Spleen (tissue), 11 donors: ENCODE results near the gene EFCC1. TPM values are rescaled to one million over a fixed set of nuclear protein-coding genes. Genes with fewer than 3 reads are reported as not detected.
"Not testable (repeated sequence)": the region's sequence is repeated elsewhere in the genome, so short reads cannot be mapped to it uniquely, and the experiment has no call there.

Source experiments
- DNase-seq: peaks from one replicate; pipeline ENCODE4 v3.0.0-alpha.2; 2020
- H3K27ac ChIP-seq, 8 donors: fragments of 200-600 bp; sonication (generic) in 7 of 8; 1 replicate in 4 of 8; 2 replicates in 4 of 8; pipeline versions ENCODE4 v1.5.0 to v1.8.0; 2016 to 2021; ENCODE audit warnings: inconsistent platforms in 4 of 8, mild to moderate bottlenecking in 4 of 8, moderate library complexity in 1 of 8
- H3K27me3 ChIP-seq, 7 donors: fragments of 200-600 bp; sonication (generic) in 6 of 7; replicated peaks in 1 of 7; 1 replicate in 4 of 7; 2 replicates in 3 of 7; pipeline versions ENCODE4 v1.5.0 to v1.8.0; 2016 to 2021; ENCODE audit warnings: inconsistent platforms in 3 of 7, mild to moderate bottlenecking in 1 of 7
- H3K36me3 ChIP-seq, 6 donors: fragments of 200-600 bp; sonication (generic) in 5 of 6; 1 replicate in 4 of 6; 2 replicates in 2 of 6; pipeline versions ENCODE4 v1.5.0 to v1.8.0; 2016 to 2021; ENCODE audit warnings: inconsistent platforms in 2 of 6
- H3K4me1 ChIP-seq, 6 donors: fragments of 200-600 bp; sonication (generic) in 5 of 6; 1 replicate in 3 of 6; 2 replicates in 3 of 6; pipeline versions ENCODE4 v1.5.0 to v1.8.0; 2016 to 2021; ENCODE audit warnings: inconsistent platforms in 3 of 6
- H3K4me3 ChIP-seq, 8 donors: fragments of 200-600 bp; sonication (generic) in 7 of 8; 1 replicate in 4 of 8; 2 replicates in 4 of 8; pipeline versions ENCODE4 v1.5.0 to v1.8.0; 2016 to 2021; ENCODE audit warnings: inconsistent platforms in 4 of 8, mild to moderate bottlenecking in 4 of 8, moderate library complexity in 2 of 8
- H3K9me3 ChIP-seq, 8 donors: fragments of 200-600 bp; sonication (generic) in 7 of 8; 1 replicate in 4 of 8; 2 replicates in 4 of 8; pipeline versions ENCODE4 v1.5.0 to v1.8.0; 2016 to 2021; ENCODE audit warnings: inconsistent platforms in 4 of 8
- POLR2A ChIP-seq, 3 donors: fragments of 450-650 bp; IDR thresholded peaks; one replicate each; pipeline ENCODE4 v1.5.1; 2017; ENCODE audit warnings: antibody characterized with exemption in 3 of 3, mild to moderate bottlenecking in 1 of 3
- POLR2AphosphoS5 ChIP-seq, 3 donors: sonication (generic); formaldehyde crosslinking; IDR thresholded peaks; one replicate each; pipeline ENCODE4 v1.5.1; 2017; ENCODE audit warnings: antibody characterized with exemption in 3 of 3
- WGBS, 5 donors: extraction: QIAGEN DNeasy Blood & Tissue Kit in 3 of 5; methylation state at CpG; one replicate each; pipeline versions ENCODE4 v1.1.5 to v1.1.7; 2013 to 2018; 5-methylcytosine and 5-hydroxymethylcytosine counted together
- intact Hi-C: fragments of 100-400 bp; cut with DNase I; formaldehyde crosslinking; loops from one replicate; pipeline ENCODE4 v1.15.0; 2023; ENCODE audit warnings: low total_unique reads
- polyA plus RNA-seq, 3 donors: library from polyadenylated mRNA; stranded (reverse); fragments of 200-250 nt; gene quantifications; one replicate each; pipeline ENCODE4 v1.2.1, GENCODE V29; 2013
- total RNA-seq, 7 donors: library from RNA; depleted of rRNA in 3 of 7; stranded (reverse); fragments of >200 nt in 3 of 7; fragmentation: NEBNext Ultra II Directional in 4 of 7; extraction: Animal tissue kit (Norgen Biotek cat#: 25700) in 4 of 7; gene quantifications; one replicate each; pipeline versions ENCODE4 v1.1.0 to v1.2.1, GENCODE V29; 2016 to 2021
- TF ChIP-seq, protein P1 (sequence below), 11 experiments: fragments of 200-600 bp in 7 of 11; fragments of 450-650 bp in 4 of 11; sonication (generic) in 4 of 11; IDR thresholded peaks in 8 of 11; conservative IDR thresholded peaks in 3 of 11; 1 replicate in 7 of 11; 2 replicates in 4 of 11; pipeline versions ENCODE4 v1.4.0 to v1.8.0; 2016 to 2021; ENCODE audit warnings: antibody characterized with exemption in 11 of 11, inconsistent platforms in 4 of 11, mild to moderate bottlenecking in 1 of 11
- donor health status: healthy with polysubstance abuse.
- donor health status: DM: no; HTN: no; CAD: no; lungs with moderate emphysema.
- donor health status: DM: no; HTN: no; CAD: no.
- donor health status: Bipolar disorder and iron deficiency.
- donor health status: healthy.
- donor health status: DM: no; HTN: no; CAD: no.
- donor health status: DM: yes; HTN: yes; CAD: no.

Gene EFCC1
- total and polyA plus RNA-seq, 10 donors: 2.0 to 11.2 (median 8.1) TPM

DNA sequence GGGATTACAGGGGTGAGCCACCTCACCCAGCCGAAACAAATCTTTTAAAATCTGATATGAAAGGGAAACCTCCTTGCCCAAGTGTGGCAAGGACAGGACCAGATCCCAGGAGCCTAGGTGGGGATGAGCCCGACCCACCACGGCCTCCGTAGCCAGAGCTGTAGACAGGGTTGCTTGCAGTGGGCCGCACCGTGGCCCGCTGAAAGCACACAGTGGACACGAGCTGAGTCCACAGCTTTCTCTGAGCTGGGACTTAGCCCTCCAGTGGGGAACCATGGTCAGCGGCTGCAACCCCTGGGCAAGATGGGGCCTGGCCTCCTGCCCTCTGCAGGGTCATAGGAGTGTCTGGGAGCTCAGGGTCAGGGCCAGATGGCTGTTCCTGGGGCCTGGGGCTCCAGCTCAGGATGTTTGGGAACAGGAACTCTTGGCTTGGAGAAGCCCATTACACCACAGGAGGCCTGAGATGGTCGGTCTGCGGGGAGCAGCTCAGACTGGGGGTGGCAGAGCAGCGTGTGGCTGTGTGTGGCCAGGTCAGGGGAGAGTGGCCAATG lies 84.1 kb downstream of the EFCC1 start:
- H3K4me3 ChIP-seq: no peak overlapping the region
- peaks cover 0 to 4% (median 0%) of the 10 kb centered on the region in 6 donors for H3K4me1 ChIP-seq
- no peak for DNase-seq
- 86 to 98% (median 93%) methylated on average over 5 to 12 of the region's 12 CpGs for WGBS, 5 donors
- no peaks in the 10 kb centered on the region for H3K9me3 ChIP-seq
- H3K27me3 ChIP-seq: peaks cover 0 to 4% (median 0%) of the 10 kb centered on the region in 7 donors
- intact Hi-C loops: no loop called here
- no peak overlapping the region for H3K27ac ChIP-seq
- TF ChIP-seq POLR2A (IDR thresholded peaks at IDR 0.05) (no peak), POLR2AphosphoS5 (IDR thresholded peaks at IDR 0.05) (peak in 2 of 3 donors; percentile 10 to 65)
- no peaks in the 10 kb centered on the region for H3K36me3 ChIP-seq

DNA sequence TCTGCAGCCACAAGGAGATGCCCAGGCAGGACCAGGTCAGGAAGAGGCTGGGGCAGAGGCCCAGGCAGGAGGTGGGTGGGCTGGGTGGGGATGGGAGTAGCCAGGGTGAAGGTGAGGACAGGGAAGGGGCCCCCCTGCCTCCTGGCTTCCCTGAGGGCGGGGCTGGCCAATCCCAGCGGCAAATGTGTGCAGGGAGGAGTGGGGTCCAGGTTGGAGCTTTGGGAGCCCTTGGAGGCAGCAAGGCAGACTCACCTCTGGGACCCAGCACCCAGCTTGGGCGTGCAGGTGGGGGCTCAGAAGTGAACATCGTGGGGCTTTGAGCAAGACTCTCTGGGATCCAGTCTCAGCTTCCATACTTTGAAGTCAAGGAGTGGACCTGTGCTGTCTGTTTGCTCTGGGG lies 84.7 kb downstream of the EFCC1 start:
- Histone ChIP-seq H3K4me1 (peaks cover 0 to 4% (median 0%) of the 10 kb centered on the region in 6 donors), H3K36me3 (peaks cover 0 to 5% (median 0%) of the 10 kb centered on the region in 6 donors), H3K4me3 (no peak overlapping the region), H3K27me3 (peaks cover 0 to 4% (median 0%) of the 10 kb centered on the region in 7 donors), H3K27ac (no peak overlapping the region), H3K9me3 (no peaks in the 10 kb centered on the region)
- WGBS, 5 donors: 84 to 95% (median 93%) methylated on average over 4 of the region's 4 CpGs
- DNase-seq: no peak
- intact Hi-C loops: no loop called here
- TF ChIP-seq POLR2AphosphoS5 (IDR thresholded peaks at IDR 0.05): peak in 1 of 3 donors; percentile 54
- TF ChIP-seq, protein P1, sequence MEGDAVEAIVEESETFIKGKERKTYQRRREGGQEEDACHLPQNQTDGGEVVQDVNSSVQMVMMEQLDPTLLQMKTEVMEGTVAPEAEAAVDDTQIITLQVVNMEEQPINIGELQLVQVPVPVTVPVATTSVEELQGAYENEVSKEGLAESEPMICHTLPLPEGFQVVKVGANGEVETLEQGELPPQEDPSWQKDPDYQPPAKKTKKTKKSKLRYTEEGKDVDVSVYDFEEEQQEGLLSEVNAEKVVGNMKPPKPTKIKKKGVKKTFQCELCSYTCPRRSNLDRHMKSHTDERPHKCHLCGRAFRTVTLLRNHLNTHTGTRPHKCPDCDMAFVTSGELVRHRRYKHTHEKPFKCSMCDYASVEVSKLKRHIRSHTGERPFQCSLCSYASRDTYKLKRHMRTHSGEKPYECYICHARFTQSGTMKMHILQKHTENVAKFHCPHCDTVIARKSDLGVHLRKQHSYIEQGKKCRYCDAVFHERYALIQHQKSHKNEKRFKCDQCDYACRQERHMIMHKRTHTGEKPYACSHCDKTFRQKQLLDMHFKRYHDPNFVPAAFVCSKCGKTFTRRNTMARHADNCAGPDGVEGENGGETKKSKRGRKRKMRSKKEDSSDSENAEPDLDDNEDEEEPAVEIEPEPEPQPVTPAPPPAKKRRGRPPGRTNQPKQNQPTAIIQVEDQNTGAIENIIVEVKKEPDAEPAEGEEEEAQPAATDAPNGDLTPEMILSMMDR (IDR thresholded peaks at IDR 0.05 in 8 of 11, conservative IDR thresholded peaks at IDR 0.05 in 3 of 11): no peak

DNA sequence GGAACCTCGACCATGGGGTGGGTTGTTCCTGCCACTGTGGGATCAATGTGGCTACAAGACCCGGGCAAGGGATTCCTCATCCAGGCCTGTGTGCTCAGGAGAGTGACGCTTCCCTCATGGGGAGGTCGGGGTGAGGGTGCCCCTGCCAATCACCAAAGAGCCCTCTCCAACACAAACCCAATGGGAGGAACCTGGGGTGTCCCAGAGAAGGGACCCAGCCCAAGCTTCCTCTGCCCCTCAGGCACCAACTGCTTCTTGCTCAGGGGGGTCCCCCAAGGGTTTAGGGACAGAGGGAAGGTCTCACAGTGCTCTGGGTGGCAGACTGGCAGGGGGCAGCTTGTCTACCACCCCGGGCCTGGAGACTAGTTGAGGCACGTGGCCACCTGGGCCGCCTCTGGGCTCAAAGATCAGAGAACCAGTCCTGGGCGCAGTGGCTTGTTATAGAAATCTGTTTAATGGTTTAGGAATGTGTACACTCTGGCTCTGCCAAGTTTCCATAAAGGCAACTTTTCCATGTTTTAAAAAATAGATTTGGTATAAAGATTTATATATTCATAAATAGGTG lies 86.1 kb downstream of the EFCC1 start:
- DNase-seq: no peak
- 82 to 94% (median 85%) methylated on average over 5 to 8 of the region's 8 CpGs for WGBS, 5 donors
- H3K27ac ChIP-seq: peak overlapping the region in 1 of 8 donors; percentile 43
- intact Hi-C loops: no loop called here
- peaks cover 0 to 20% (median 12%) of the 10 kb centered on the region in 6 donors for H3K36me3 ChIP-seq
- H3K4me1 ChIP-seq: peaks cover 0 to 4% (median 0%) of the 10 kb centered on the region in 6 donors
- H3K9me3 ChIP-seq: no peaks in the 10 kb centered on the region
- H3K27me3 ChIP-seq: no peaks in the 10 kb centered on the region
- TF ChIP-seq POLR2A (IDR thresholded peaks at IDR 0.05) (no peak), POLR2AphosphoS5 (IDR thresholded peaks at IDR 0.05) (peak in 2 of 3 donors; percentile 36 to 52)
- H3K4me3 ChIP-seq: no peak overlapping the region

- H3K4me1 ChIP-seq, H3K4me3 ChIP-seq, H3K27ac ChIP-seq, intact Hi-C loops, H3K27me3 ChIP-seq, H3K9me3 ChIP-seq, DNase-seq: not testable (repeated sequence)
- 4 to 30% (median 11%) methylated on average over 3 to 6 of the region's 9 CpGs for WGBS, 5 donors
- H3K36me3 ChIP-seq: peaks cover 0 to 26% (median 19%) of the 10 kb centered on the region in 6 donors
Observed at GRCh38 chr3:129087904-129088303, 86.8 kb downstream of the EFCC1 start.

- H3K9me3 ChIP-seq, DNase-seq, H3K27me3 ChIP-seq, H3K27ac ChIP-seq, H3K4me3 ChIP-seq, intact Hi-C loops, H3K4me1 ChIP-seq: not testable (repeated sequence)
- WGBS, 5 donors: no CpG with 5 or more reads among the region's 6 CpGs
- peaks cover 0 to 30% (median 23%) of the 10 kb centered on the region in 6 donors for H3K36me3 ChIP-seq
Observed at GRCh38 chr3:129088312-129088711, 87.2 kb downstream of the EFCC1 start.

Other genes with a start within 250 kb of the EFCC1 start
- 10 to 100 TPM; 39.6 to 52.8 (median 49.2) TPM for gene ACAD9, start 121.7 kb upstream of the EFCC1 start, total RNA-seq
- 10 to 100 TPM; 18.8 to 31.9 (median 25.0) TPM for gene ACAD9, start 121.7 kb upstream of the EFCC1 start, polyA plus RNA-seq
- gene CFAP92, start 7.2 kb upstream of the EFCC1 start, total RNA-seq: 1 to 10 TPM; 1.1 to 3.1 (median 1.3) TPM
- under 1 TPM; 0.29 to 0.63 (median 0.45) TPM for gene CFAP92, start 7.2 kb upstream of the EFCC1 start, polyA plus RNA-seq
- 10 to 100 TPM in 1 of 7 donors, 1 to 10 TPM in 6; 4.2 to 14.9 (median 7.9) TPM for gene GP9, start 59.5 kb downstream of the EFCC1 start, total RNA-seq
- gene GP9, start 59.5 kb downstream of the EFCC1 start, polyA plus RNA-seq: 1 to 10 TPM; 1.4 to 5.5 (median 2.2) TPM
- gene RAB43, start 120.5 kb downstream of the EFCC1 start, total RNA-seq: 10 to 100 TPM; 26.7 to 49.6 (median 31.9) TPM
- gene RAB43, start 120.5 kb downstream of the EFCC1 start, polyA plus RNA-seq: 10 to 100 TPM in 1 of 3 donors, 1 to 10 TPM in 2; 3.1 to 12.5 (median 3.2) TPM
- gene ISY1, start 159.8 kb downstream of the EFCC1 start, total RNA-seq: 10 to 100 TPM; 21.4 to 33.8 (median 30.0) TPM
- 10 to 100 TPM; 22.2 to 29.8 (median 25.2) TPM for gene ISY1, start 159.8 kb downstream of the EFCC1 start, polyA plus RNA-seq
- gene CNBP, start 182.6 kb downstream of the EFCC1 start, total RNA-seq: 100 to 1,000 TPM; 252 to 420 (median 279) TPM
- 100 to 1,000 TPM; 301 to 360 (median 324) TPM for gene CNBP, start 182.6 kb downstream of the EFCC1 start, polyA plus RNA-seq
- gene COPG1, start 248.3 kb downstream of the EFCC1 start, total RNA-seq: 100 to 1,000 TPM in 5 of 7 donors, 10 to 100 TPM in 2; 90.8 to 134 (median 116) TPM
- gene COPG1, start 248.3 kb downstream of the EFCC1 start, polyA plus RNA-seq: 10 to 100 TPM; 47.8 to 52.3 (median 49.8) TPM